Muscle layer of duodenum (tissue), 2 donors: Measurements from ENCODE around the gene SLC3A2.

ENCODE experiments used
- H3K27ac ChIP-seq: one replicate; pipeline ENCODE4 v1.7.0; 2013; ENCODE audit warnings: mild to moderate bottlenecking, low read length
- H3K27me3 ChIP-seq: one replicate; pipeline ENCODE4 v1.7.0; 2013; ENCODE audit warnings: low read depth, mild to moderate bottlenecking, control low read depth, low read length
- H3K36me3 ChIP-seq, 2 donors: one replicate each; pipeline ENCODE4 v1.7.0; 2013; ENCODE audit warnings: low read length in 2 of 2, control low read depth in 1 of 2, mild to moderate bottlenecking in 1 of 2; ENCODE audit not compliant: insufficient read depth in 2 of 2, control insufficient read depth in 1 of 2
- H3K4me1 ChIP-seq, 2 donors: one replicate each; pipeline ENCODE4 v1.7.0; 2013; ENCODE audit warnings: low read length in 2 of 2, mild to moderate bottlenecking in 2 of 2, control low read depth in 1 of 2, moderate library complexity in 1 of 2; ENCODE audit not compliant: insufficient read depth in 2 of 2, control insufficient read depth in 1 of 2
- H3K4me3 ChIP-seq, 2 donors: one replicate each; pipeline ENCODE4 v1.7.0; 2013; ENCODE audit warnings: low read length in 2 of 2, low read depth in 1 of 2, mild to moderate bottlenecking in 1 of 2
- H3K9me3 ChIP-seq, 2 donors: one replicate each; pipeline ENCODE4 v1.7.0; 2013; ENCODE audit warnings: low read length in 2 of 2, control low read depth in 1 of 2, mild to moderate bottlenecking in 1 of 2; ENCODE audit not compliant: control insufficient read depth in 1 of 2
- donor health status: healthy.

The SLC3A2 gene

DNA sequence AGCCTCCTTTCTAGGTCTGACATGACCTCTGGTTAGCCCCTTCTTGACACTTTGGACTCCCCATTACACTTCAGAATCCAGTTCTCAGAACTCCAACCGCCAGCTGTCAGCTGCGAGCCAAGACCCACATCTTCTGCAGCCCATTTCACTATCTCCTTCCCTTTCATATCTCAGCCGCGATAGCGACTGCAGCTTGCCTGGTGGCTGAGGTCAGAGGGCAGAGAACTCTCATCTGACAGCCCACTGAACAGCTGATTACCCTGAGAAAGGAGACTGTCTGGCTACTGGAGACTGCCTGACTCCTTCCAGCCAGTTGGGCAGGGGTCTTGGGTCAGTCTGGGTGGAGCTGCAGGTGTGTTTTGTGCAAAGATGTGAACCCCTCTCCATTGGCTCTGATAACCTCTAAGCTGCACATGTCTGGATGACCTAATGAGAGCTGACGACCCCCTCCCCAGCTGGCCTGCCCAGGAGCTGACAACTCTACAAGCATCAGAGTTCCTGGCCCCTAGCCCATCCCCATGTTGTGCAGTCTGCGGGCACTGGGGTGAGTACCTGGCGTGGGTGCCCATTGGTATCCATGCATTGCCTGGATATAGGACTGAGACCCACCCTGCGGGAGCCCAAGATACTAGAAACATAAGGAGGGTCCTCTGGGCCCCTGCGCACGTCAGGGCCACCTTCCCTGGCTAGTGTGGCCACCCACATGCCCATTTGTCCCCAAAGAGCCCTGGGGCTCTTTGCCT is 39.4 kb downstream of the SLC3A2 start:
- Histone ChIP-seq H3K4me3 (no peak overlapping the region), H3K27ac (no peak overlapping the region), H3K36me3 (no peaks in the 10 kb centered on the region), H3K9me3 (no peaks in the 10 kb centered on the region), H3K27me3 (peaks cover 15% of the 10 kb centered on the region), H3K4me1 (peaks cover 0 to 22% of the 10 kb centered on the region in 2 donors)

- peaks cover 26% of the 10 kb centered on the region for H3K27me3 ChIP-seq
- peaks cover 0 to 28% of the 10 kb centered on the region in 2 donors for H3K4me1 ChIP-seq
- no peaks in the 10 kb centered on the region for H3K9me3 ChIP-seq
- H3K4me3 ChIP-seq: no peak within 1 kb of the TSS
- no peak within 1 kb of the TSS for H3K27ac ChIP-seq
- H3K36me3 ChIP-seq: no peaks in the 10 kb centered on the region
These were observed 40.5 kb downstream of the SLC3A2 start, which contains the start of gene CHRM1 for GRCh38 chr11:62921201-62921572. Gene CHRM1 (minus strand): TSS chr11:62921363. CDS start chr11:62911100, 10,263 bp downstream.

- H3K4me3 ChIP-seq: no peak overlapping the region
These were observed 41.0 kb downstream of the SLC3A2 start for GRCh38 chr11:62921573-62922188.

DNA sequence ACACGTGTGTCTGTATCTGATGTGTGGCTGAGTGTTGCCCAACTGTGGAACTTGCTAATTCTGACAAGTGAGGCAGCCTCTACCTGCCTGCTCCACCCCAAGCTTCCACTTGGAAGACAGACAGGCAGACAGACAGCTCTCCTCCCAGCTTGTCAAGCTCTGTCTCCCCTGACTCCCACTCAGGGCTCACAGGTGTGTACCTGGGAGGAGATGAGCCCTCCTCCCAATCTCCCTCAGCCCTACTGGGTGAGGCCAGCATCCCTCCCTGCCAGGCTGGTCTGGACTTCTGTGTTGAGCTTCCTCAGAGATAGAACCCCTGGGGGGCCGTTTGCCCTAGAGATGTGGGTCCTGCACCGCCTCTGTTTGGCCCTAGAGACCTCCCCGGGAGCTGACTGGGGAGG is 41.5 kb downstream of the SLC3A2 start:
- H3K4me3 ChIP-seq: no peak overlapping the region
- H3K9me3 ChIP-seq: no peaks in the 10 kb centered on the region
- H3K4me1 ChIP-seq: peaks cover 0 to 35% of the 10 kb centered on the region in 2 donors
- no peak overlapping the region for H3K27ac ChIP-seq
- peaks cover 36% of the 10 kb centered on the region for H3K27me3 ChIP-seq
- no peaks in the 10 kb centered on the region for H3K36me3 ChIP-seq

More at GRCh38 chr11:62921573-62922188, 41.0 kb downstream of the SLC3A2 start:
- Histone ChIP-seq H3K36me3 (no peaks in the 10 kb centered on the region), H3K4me1 (peaks cover 0 to 33% of the 10 kb centered on the region in 2 donors), H3K27ac (no peak overlapping the region), H3K27me3 (peaks cover 31% of the 10 kb centered on the region), H3K9me3 (no peaks in the 10 kb centered on the region)

GRCh38 chr11:62922653-62923431 is 42.1 kb downstream of the SLC3A2 start:
- H3K27ac ChIP-seq: no peak overlapping the region
- peaks cover 0 to 35% of the 10 kb centered on the region in 2 donors for H3K4me1 ChIP-seq
- H3K4me3 ChIP-seq: no peak overlapping the region
- no peaks in the 10 kb centered on the region for H3K9me3 ChIP-seq
- H3K27me3 ChIP-seq: peaks cover 42% of the 10 kb centered on the region
- H3K36me3 ChIP-seq: no peaks in the 10 kb centered on the region

DNA sequence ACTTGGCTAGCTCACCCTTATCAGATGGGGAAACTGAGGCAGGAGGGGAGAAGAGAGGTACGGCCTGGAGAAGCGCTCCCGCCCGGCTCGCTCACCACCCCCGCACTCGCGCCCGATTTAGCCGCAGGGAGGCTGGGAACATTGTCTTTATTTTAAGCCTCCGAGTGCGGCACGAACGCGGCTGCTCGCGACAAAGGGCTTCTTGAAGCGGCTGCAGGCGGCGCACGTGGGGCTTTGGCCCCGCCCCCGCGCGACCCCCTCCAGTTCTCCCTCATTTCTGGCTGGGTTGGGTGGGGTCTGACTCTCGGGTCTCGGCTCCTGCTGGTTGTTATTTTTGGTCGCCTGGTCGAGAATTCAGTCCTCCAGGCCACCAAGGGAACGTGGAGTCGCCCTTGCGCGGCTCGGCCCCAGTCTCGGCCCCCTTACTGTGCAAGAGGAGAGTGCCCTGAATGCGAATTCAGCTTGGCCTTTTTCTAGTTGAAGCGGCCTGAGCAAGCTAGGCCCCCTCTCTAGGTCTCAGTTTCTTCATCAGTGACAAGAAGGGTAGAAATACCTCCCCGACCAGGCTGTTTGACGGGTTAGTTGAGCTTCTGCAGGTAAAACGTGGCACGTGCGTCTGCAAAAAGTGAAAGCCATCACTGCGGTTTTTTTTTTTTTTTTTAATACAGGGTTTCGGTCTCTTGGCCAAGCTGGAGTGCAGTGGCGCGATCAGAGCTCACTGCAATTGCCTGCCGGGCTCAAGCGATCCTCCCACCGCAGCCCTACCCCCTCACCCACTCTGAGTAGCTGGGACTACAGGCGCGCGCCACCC is 43.1 kb downstream of the SLC3A2 start:
- Histone ChIP-seq H3K9me3 (no peaks in the 10 kb centered on the region), H3K36me3 (no peaks in the 10 kb centered on the region), H3K4me1 (peaks cover 0 to 35% of the 10 kb centered on the region in 2 donors), H3K27ac (no peak overlapping the region), H3K4me3 (peak overlapping the region in 1 of 2 donors; percentile 43), H3K27me3 (peaks cover 43% of the 10 kb centered on the region)

- Histone ChIP-seq H3K4me3 (peak overlapping the region in 1 of 2 donors; percentile 53), H3K4me1 (peaks cover 0 to 39% of the 10 kb centered on the region in 2 donors), H3K27me3 (peaks cover 43% of the 10 kb centered on the region), H3K27ac (no peak overlapping the region), H3K36me3 (no peaks in the 10 kb centered on the region), H3K9me3 (no peaks in the 10 kb centered on the region)
These were observed 44.6 kb downstream of the SLC3A2 start for GRCh38 chr11:62925308-62925707.

DNA sequence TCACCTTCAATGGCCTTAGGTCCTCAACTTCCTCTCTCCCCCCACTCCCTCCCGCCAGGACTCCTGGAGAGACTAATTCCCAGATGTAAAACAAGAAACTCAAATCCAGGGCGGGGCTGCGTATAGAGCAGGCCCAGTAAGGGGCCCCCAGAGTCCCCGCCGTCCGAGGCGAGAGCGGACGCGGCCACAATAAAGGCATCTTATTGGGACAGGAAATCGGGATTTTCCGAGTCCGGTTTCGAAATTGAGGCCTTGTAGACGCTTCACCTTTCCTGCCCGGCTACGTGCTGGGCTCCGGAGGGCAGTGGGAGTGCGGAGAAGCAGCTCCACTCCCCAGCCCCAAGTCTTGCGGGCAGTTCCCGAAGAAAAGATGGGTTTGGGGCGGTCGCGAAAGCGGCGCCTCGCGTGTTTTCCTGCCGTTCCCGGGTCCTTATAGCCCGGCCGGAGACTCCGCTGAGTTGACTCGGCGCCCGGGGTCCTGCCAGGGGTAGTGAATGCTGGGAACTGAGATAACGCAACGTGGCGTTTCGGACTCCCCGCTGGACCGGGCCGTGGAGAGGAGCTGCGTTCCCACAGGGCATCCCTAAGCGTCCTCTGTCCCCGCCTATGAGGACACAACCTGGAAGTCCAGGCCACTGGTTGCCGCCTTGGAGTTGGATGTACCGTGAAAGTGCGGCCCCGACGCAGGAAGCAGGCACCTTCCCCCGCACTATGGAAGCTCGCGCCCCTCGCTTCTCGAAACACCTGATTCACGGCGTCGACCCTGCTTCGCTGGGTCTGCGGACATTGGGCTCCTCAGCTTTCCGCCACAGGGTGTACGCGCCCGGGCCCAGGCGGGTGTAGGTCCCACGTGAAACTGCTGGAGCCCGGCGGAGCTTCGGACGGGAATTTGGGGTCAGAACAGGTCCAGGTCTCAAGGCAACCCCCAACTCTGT is 45.3 kb downstream of the SLC3A2 start:
- Histone ChIP-seq H3K36me3 (no peaks in the 10 kb centered on the region), H3K4me3 (peak overlapping the region in 1 of 2 donors; percentile 53), H3K9me3 (no peaks in the 10 kb centered on the region), H3K27me3 (peaks cover 43% of the 10 kb centered on the region), H3K27ac (no peak overlapping the region), H3K4me1 (peaks cover 0 to 37% of the 10 kb centered on the region in 2 donors)

DNA sequence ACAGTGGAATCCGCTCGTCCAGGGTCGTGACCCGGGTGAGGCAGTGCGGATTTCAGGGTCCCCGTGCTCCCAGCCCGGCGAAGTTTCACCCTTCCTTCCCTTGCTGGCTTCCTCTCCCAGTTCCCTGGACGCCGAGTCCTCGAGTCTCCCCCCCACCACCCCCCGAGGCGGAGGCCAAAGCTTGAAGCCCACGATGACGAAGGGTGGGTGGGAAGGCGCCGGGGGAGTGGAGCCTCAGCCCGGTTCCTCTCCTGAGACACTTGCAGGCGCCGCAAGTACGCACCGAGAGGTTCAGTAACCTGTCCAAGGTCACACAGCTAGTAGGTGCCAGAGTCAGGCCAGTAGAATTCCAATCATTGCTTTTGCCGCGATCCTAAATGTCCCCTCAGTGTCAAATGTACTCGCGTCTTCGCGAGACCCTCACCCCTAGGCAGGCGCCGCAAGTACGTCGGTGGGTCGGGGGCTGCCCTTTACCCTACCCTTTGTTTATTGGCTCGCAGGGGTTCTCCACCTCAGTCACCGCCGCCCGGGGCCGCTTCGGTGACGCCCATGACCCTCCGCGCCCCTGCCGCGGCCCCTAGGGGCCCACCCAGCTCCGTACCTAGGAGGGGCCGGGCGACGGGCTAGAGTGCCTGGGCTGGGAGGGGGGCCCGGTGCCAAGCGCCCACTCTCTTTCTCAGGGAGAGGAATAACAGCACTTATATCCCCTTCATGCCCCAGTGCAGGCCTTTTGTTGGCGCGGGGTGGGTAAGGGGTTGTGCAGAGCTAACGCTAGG is 46.2 kb downstream of the SLC3A2 start:
- no peaks in the 10 kb centered on the region for H3K36me3 ChIP-seq
- peaks cover 42% of the 10 kb centered on the region for H3K27me3 ChIP-seq
- H3K9me3 ChIP-seq: no peaks in the 10 kb centered on the region
- H3K4me1 ChIP-seq: peaks cover 0 to 31% of the 10 kb centered on the region in 2 donors
- H3K4me3 ChIP-seq: peak overlapping the region in 1 of 2 donors; percentile 53
- no peak overlapping the region for H3K27ac ChIP-seq
